Measurements from ENCODE around the gene ZNF311.
A peak's percentile ranks its signal among the peaks of the same experiment; 100 is the strongest.
"Not testable (repeated sequence)": the region's sequence is repeated elsewhere in the genome, so short reads cannot be mapped to it uniquely, and the experiment has no call there.

ZNF311 gene

GRCh38 chr6:28982476-28983266 is 22.4 kb downstream of the ZNF311 start:
- no peak for DNase-seq

GRCh38 chr6:28981833-28982475 is 23.2 kb downstream of the ZNF311 start:
- peak; percentile 78 for DNase-seq

GRCh38 chr6:28981431-28981832 is 23.7 kb downstream of the ZNF311 start:
- peak; percentile 77 for DNase-seq

GRCh38 chr6:28980852-28981430 is 24.2 kb downstream of the ZNF311 start:
- peak; percentile 32 for DNase-seq

- DNase-seq = no peak
Measured at GRCh38 chr6:28980137-28980851, 24.8 kb downstream of the ZNF311 start.

- no peak for DNase-seq
Measured at GRCh38 chr6:28979679-28980078, 25.4 kb downstream of the ZNF311 start.

- DNase-seq = no peak
Measured at GRCh38 chr6:28978959-28979561, 26.1 kb downstream of the ZNF311 start.

- DNase-seq = no peak
Measured at GRCh38 chr6:28978133-28978491, 27.0 kb downstream of the ZNF311 start.

- DNase-seq = peak; percentile 16
Measured at GRCh38 chr6:28977341-28978132, 27.6 kb downstream of the ZNF311 start.

- DNase-seq = no peak
Measured at GRCh38 chr6:28976677-28977076, 28.4 kb downstream of the ZNF311 start.

- no peak for DNase-seq
Measured at GRCh38 chr6:28974505-28974904, 30.6 kb downstream of the ZNF311 start.

GRCh38 chr6:28970056-28970455 is 35.1 kb downstream of the ZNF311 start:
- not testable (repeated sequence) for DNase-seq

GRCh38 chr6:28969129-28969528 is 36.0 kb downstream of the ZNF311 start:
- DNase-seq = no peak

GRCh38 chr6:28968476-28968875 is 36.6 kb downstream of the ZNF311 start:
- DNase-seq = no peak

GRCh38 chr6:28965706-28966105 is 39.4 kb downstream of the ZNF311 start:
- no peak for DNase-seq

GRCh38 chr6:28960846-28961500 is 44.1 kb downstream of the ZNF311 start:
- DNase-seq = no peak

GRCh38 chr6:28958561-28959243 is 46.4 kb downstream of the ZNF311 start:
- DNase-seq = not testable (repeated sequence)

- not testable (repeated sequence) for DNase-seq
Measured at GRCh38 chr6:28957795-28958314, 47.3 kb downstream of the ZNF311 start.

GRCh38 chr6:28956331-28956730 is 48.8 kb downstream of the ZNF311 start:
- no peak for DNase-seq

GRCh38 chr6:28953585-28954258 is 51.4 kb downstream of the ZNF311 start:
- no peak for DNase-seq
